Esophagus squamous epithelium (tissue), 4 donors: Measurements from ENCODE around the gene CPLANE2.

ENCODE experiments used
- POLR2A ChIP-seq, 4 donors: fragments of 450-650 bp; IDR thresholded peaks; one replicate each; pipeline ENCODE4 v1.6.1; 2017; ENCODE audit warnings: antibody characterized with exemption in 4 of 4, mild to moderate bottlenecking in 4 of 4, moderate library complexity in 3 of 4
- TF ChIP-seq, protein P1 (sequence below), 6 experiments: fragments of 450-650 bp in 4 of 6; fragments of 200-600 bp in 2 of 6; sonication (generic) in 2 of 6; IDR thresholded peaks; one replicate each; pipeline ENCODE4 v1.5.1; 2016 to 2019; ENCODE audit warnings: antibody characterized with exemption in 6 of 6, mild to moderate bottlenecking in 4 of 6, moderate library complexity in 4 of 6

DNA sequence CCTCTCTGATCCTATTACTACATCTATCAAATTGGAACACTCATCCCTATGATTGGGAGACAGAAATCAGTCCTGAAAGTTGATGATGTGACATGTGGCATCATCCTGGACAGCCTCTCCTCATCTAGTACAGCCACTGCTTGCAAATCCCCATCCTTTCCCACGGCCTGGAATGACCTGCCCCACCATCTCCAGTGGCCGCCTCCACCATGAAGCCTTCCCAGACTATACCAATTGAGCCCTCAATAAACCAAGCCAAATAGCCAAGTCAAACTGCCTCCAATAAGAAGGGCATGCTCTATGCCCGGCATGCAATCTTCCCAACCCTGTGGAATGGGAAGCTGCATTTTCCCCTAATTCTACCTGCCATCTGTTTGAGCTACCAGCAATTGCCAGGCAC, 24.0 kb downstream of the CPLANE2 start:
- TF ChIP-seq, protein P1, sequence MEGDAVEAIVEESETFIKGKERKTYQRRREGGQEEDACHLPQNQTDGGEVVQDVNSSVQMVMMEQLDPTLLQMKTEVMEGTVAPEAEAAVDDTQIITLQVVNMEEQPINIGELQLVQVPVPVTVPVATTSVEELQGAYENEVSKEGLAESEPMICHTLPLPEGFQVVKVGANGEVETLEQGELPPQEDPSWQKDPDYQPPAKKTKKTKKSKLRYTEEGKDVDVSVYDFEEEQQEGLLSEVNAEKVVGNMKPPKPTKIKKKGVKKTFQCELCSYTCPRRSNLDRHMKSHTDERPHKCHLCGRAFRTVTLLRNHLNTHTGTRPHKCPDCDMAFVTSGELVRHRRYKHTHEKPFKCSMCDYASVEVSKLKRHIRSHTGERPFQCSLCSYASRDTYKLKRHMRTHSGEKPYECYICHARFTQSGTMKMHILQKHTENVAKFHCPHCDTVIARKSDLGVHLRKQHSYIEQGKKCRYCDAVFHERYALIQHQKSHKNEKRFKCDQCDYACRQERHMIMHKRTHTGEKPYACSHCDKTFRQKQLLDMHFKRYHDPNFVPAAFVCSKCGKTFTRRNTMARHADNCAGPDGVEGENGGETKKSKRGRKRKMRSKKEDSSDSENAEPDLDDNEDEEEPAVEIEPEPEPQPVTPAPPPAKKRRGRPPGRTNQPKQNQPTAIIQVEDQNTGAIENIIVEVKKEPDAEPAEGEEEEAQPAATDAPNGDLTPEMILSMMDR (IDR thresholded peaks at IDR 0.05) = no peak
- no peak for TF ChIP-seq POLR2A (IDR thresholded peaks at IDR 0.05)
